Lower lobe of right lung (tissue), 2 donors: ENCODE measurements around the gene PRIMA1. TPM values are rescaled to one million over a fixed set of nuclear protein-coding genes. Genes with fewer than 3 reads are reported as not detected.

ENCODE experiments used
- ATAC-seq, 2 donors: fragments of 200-7000 bp; cut with Tn5 transposase; one replicate each; pipeline ENCODE4 v1.9.1; 2020 to 2022; ENCODE audit warnings: mild to moderate bottlenecking in 2 of 2, moderate library complexity in 2 of 2
- DNase-seq: peaks from one replicate; pipeline ENCODE4 v3.0.0-alpha.2; 2020
- H3K27ac ChIP-seq: fragments of 200-600 bp; one replicate; pipeline ENCODE4 v1.8.0; 2022
- H3K27me3 ChIP-seq: fragments of 200-600 bp; one replicate; pipeline ENCODE4 v1.8.0; 2022; ENCODE audit warnings: low read depth
- H3K36me3 ChIP-seq: fragments of 200-600 bp; one replicate; pipeline ENCODE4 v1.8.0; 2022; ENCODE audit warnings: mild to moderate bottlenecking
- H3K4me1 ChIP-seq: fragments of 200-600 bp; one replicate; pipeline ENCODE4 v1.8.0; 2022
- H3K4me3 ChIP-seq: fragments of 200-600 bp; one replicate; pipeline ENCODE4 v1.8.0; 2022; ENCODE audit warnings: mild to moderate bottlenecking
- H3K9me3 ChIP-seq: fragments of 200-600 bp; one replicate; pipeline ENCODE4 v1.8.0; 2022
- CTCF ChIP-seq: fragments of 200-600 bp; IDR thresholded peaks from one replicate; pipeline ENCODE4 v1.8.0; 2022; ENCODE audit warnings: antibody characterized with exemption, mild to moderate bottlenecking
- intact Hi-C: fragments of 100-400 bp; cut with DNase I; formaldehyde crosslinking; loops from one replicate; pipeline ENCODE4 v1.11.0; 2022
- total RNA-seq: library from RNA; stranded (reverse); fragmentation: NEBNext Ultra II Directional; extraction: Animal tissue kit (Norgen Biotek cat#: 25700); gene quantifications from one replicate; pipeline ENCODE4 v1.2.1, GENCODE V29; 2021
- donor health status: DM: no; HTN: yes; CAD: no; lungs with severe emphysema.

Gene PRIMA1
- total RNA-seq, 1 donor from 2014 or later, result 3.0 TPM

- H3K27ac ChIP-seq, result no peak overlapping the region
- no peak overlapping the region for H3K4me3 ChIP-seq
- ATAC-seq (no peak), DNase-seq (no peak)
- H3K9me3 ChIP-seq, result no peaks in the 10 kb centered on the region
- H3K36me3 ChIP-seq, result no peaks in the 10 kb centered on the region
- intact Hi-C loops, result no loop called here
- H3K27me3 ChIP-seq, result no peaks in the 10 kb centered on the region
- no peak for TF ChIP-seq CTCF
- H3K4me1 ChIP-seq, result no peaks in the 10 kb centered on the region
Observed at GRCh38 chr14:93803408-93804318, 15.4 kb upstream of the PRIMA1 start.

- Histone ChIP-seq H3K4me1 (no peaks in the 10 kb centered on the region), H3K36me3 (no peaks in the 10 kb centered on the region), H3K9me3 (no peaks in the 10 kb centered on the region), H3K27me3 (no peaks in the 10 kb centered on the region), H3K4me3 (no peak overlapping the region), H3K27ac (no peak overlapping the region)
- DNase-seq (no peak), ATAC-seq (no peak)
- intact Hi-C loops, result no loop called here
- TF ChIP-seq CTCF, result no peak
Observed at GRCh38 chr14:93799989-93800921, 12.0 kb upstream of the PRIMA1 start.

- TF ChIP-seq CTCF, result no peak
- no peaks in the 10 kb centered on the region for H3K36me3 ChIP-seq
- H3K4me1 ChIP-seq, result no peaks in the 10 kb centered on the region
- ATAC-seq (no peak), DNase-seq (no peak)
- H3K27ac ChIP-seq, result no peak overlapping the region
- no peaks in the 10 kb centered on the region for H3K9me3 ChIP-seq
- intact Hi-C loops, result no loop called here
- H3K4me3 ChIP-seq, result no peak overlapping the region
- H3K27me3 ChIP-seq, result no peaks in the 10 kb centered on the region
Observed at GRCh38 chr14:93799617-93799988, 11.3 kb upstream of the PRIMA1 start.

- ATAC-seq (no peak), DNase-seq (no peak)
- H3K4me3 ChIP-seq, result no peak overlapping the region
- H3K4me1 ChIP-seq, result no peaks in the 10 kb centered on the region
- no peaks in the 10 kb centered on the region for H3K27me3 ChIP-seq
- H3K9me3 ChIP-seq, result no peaks in the 10 kb centered on the region
- intact Hi-C loops, result no loop called here
- no peak overlapping the region for H3K27ac ChIP-seq
- no peaks in the 10 kb centered on the region for H3K36me3 ChIP-seq
- TF ChIP-seq CTCF, result no peak
Observed at GRCh38 chr14:93797536-93797935, 9.3 kb upstream of the PRIMA1 start.

- intact Hi-C loops, result no loop called here
- ATAC-seq, result no peak
- Histone ChIP-seq H3K27ac (no peak overlapping the region), H3K9me3 (no peaks in the 10 kb centered on the region), H3K4me3 (no peak overlapping the region), H3K27me3 (no peaks in the 10 kb centered on the region), H3K36me3 (no peaks in the 10 kb centered on the region), H3K4me1 (no peaks in the 10 kb centered on the region)
- no peak for DNase-seq
- no peak for TF ChIP-seq CTCF
Observed at GRCh38 chr14:93797071-93797470, 8.8 kb upstream of the PRIMA1 start.
